ENCODE results near the gene EFCAB14. TPM values are rescaled to one million over a fixed set of nuclear protein-coding genes. Genes with fewer than 3 reads are reported as not detected.

EFCAB14 gene
- total and polyA plus RNA-seq, 9 of the 15 experiments (the other 6 are each of a cell fraction or from before 2014, with no cell fraction given), result 7.3 to 49.0 (median 37.3) TPM

DNA sequence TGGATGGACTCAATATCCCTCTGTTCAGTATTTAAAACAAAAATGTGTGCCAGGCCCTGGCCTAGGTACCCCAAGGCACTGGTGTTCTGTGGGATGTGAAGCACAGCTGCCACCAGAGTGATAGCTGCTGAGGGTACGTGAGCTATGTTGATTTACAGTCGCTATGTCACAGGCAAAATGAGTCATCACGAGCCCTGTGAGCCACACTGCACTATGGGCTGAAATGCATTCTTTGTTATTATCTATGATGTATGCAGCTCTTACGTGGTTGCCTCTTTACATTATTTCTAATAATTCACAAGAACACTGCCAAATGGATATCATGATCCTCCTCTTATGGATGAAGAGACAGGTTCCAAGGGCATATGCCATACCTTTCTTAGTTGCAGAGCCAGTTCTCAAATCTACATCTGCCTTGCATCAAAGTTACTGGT is 45.1 kb downstream of the EFCAB14 start (continued):
- TF ChIP-seq NCOA6 (IDR thresholded peaks at IDR 0.05) (no peak), SMAD2 (IDR thresholded peaks at IDR 0.05; ENCODE audit: low read depth, low read length) (no peak), RBM34 (IDR thresholded peaks at IDR 0.05; ENCODE audit: borderline replicate concordance, insufficient read depth, low read length) (no peak), ZBTB17 (CRISPR knock-in tag; IDR thresholded peaks at IDR 0.05) (no peak), ZNF75A (CRISPR knock-in tag; IDR thresholded peaks at IDR 0.05) (no peak), BRCA1 (IDR thresholded peaks at IDR 0.05) (no peak), BRCA1 (CRISPR knock-in tag; IDR thresholded peaks at IDR 0.05) (no peak), TCF7 (IDR thresholded peaks at IDR 0.05; ENCODE audit: borderline replicate concordance) (no peak), ZNF449 (CRISPR knock-in tag; IDR thresholded peaks at IDR 0.05) (no peak), ZNF282 (CRISPR knock-in tag; IDR thresholded peaks at IDR 0.05) (no peak), BCLAF1 (IDR thresholded peaks at IDR 0.05; ENCODE audit: borderline replicate concordance in 1 of 2, control insufficient read depth in 1 of 2, low read depth in 2 of 2, low read length in 1 of 2) (no peak), NR2C2 (CRISPR knock-in tag; IDR thresholded peaks at IDR 0.05) (no peak), NR2C2 (tag; IDR thresholded peaks at IDR 0.05) (no peak), ZHX1 (conservative IDR thresholded peaks at IDR 0.05; ENCODE audit: low read length) (no peak), ZNF3 (CRISPR knock-in tag; IDR thresholded peaks at IDR 0.05) (no peak), NR0B1 (IDR thresholded peaks at IDR 0.05; ENCODE audit: partially characterized antibody) (no peak), LARP7 (IDR thresholded peaks at IDR 0.05) (no peak)
- TF ChIP-seq, protein P1, sequence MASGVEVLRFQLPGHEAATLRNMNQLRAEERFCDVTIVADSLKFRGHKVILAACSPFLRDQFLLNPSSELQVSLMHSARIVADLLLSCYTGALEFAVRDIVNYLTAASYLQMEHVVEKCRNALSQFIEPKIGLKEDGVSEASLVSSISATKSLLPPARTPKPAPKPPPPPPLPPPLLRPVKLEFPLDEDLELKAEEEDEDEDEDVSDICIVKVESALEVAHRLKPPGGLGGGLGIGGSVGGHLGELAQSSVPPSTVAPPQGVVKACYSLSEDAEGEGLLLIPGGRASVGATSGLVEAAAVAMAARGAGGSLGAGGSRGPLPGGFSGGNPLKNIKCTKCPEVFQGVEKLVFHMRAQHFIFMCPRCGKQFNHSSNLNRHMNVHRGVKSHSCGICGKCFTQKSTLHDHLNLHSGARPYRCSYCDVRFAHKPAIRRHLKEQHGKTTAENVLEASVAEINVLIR (CRISPR knock-in tag; IDR thresholded peaks at IDR 0.05), result peak; percentile 38; the same call in 1 of the 2 replicates
- TF ChIP-seq, protein P2, sequence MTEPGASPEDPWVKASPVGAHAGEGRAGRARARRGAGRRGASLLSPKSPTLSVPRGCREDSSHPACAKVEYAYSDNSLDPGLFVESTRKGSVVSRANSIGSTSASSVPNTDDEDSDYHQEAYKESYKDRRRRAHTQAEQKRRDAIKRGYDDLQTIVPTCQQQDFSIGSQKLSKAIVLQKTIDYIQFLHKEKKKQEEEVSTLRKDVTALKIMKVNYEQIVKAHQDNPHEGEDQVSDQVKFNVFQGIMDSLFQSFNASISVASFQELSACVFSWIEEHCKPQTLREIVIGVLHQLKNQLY (CRISPR knock-in tag; conservative IDR thresholded peaks at IDR 0.05), result no peak

All from K562 (cell line).